GM21619 (cell line): ENCODE results near the gene PSMD9.
"Not testable (repeated sequence)": the region's sequence is repeated elsewhere in the genome, so short reads cannot be mapped to it uniquely, and the experiment has no call there.

Experiments
- ATAC-seq: cut with Tn5 transposase; IDR thresholded peaks from one replicate; pipeline ENCODE4 v1.9.1; 2021; ENCODE audit not compliant: unreplicated experiment

PSMD9 gene

GRCh38 chr12:121872546-121873215 lies 15.9 kb upstream of the PSMD9 start:
- ATAC-seq, result no peak

GRCh38 chr12:121873216-121873569 lies 15.4 kb upstream of the PSMD9 start:
- no peak for ATAC-seq

DNA sequence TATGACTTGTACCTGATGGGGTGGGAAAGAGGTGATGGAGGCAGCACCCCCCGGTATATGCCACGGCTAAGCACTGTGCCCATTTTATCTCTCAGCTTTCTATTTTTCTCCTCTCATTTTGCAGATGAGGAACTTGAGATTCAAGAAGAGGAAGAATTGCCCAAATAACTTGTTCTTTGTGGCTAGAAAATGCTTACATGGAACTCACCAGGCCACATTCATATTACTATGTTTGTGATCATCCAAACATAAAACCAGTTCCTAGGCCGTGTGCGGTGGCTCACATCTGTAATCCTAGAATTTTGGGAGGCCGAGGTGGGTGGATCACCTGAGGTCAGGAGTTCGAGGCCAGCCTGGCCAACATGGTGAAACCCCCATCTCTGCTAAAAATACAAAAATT lies 14.5 kb upstream of the PSMD9 start:
- ATAC-seq, result no peak

DNA sequence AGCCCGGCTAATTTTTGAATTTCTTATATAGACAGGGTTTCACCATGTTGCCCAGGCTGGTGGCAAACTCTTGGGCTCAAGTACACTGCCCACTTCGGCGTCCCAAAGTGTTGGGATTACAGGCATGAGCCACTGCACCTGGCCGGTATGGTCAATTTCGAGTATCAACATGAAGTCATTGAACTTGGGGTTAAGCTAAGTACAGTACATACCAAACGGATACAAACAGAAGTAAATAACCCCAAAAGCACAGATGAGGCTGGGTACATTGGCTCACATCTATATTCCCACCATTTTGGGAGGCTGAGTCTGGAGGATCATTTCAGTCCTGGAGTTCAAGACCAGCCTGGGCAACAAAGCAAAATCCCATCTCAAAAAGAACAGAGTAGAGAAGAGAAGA lies 13.0 kb upstream of the PSMD9 start:
- ATAC-seq, result no peak

- ATAC-seq, result not testable (repeated sequence)
Measured at GRCh38 chr12:121876080-121876447, 12.5 kb upstream of the PSMD9 start.

GRCh38 chr12:121883315-121883660 lies 5.3 kb upstream of the PSMD9 start:
- no peak for ATAC-seq

GRCh38 chr12:121885129-121885528 lies 3.5 kb upstream of the PSMD9 start:
- ATAC-seq, result not testable (repeated sequence)

GRCh38 chr12:121888083-121888477 lies 510 bp upstream of the PSMD9 start:
- no peak for ATAC-seq

GRCh38 chr12:121889274-121889624 lies 659 bp downstream of the PSMD9 start:
- ATAC-seq, result no peak

DNA sequence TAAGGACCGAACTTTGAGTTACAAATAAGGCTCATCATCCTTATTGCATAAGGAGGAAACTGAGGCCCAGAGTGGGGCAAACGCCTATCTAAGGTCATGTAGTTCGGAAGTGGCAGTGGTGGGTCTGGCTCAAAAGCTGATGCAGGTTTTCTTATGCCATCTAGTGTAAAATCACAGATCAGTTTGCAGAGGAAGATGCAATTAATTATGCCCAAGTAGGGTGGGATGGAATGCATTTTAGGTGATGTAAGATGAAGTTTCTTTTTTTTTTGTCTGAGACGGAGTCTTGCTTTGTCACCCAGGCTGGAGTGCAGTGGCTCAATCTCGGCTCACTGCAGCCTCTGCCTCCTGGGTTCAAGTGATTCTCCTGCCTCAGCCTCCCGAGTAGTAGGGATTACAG lies 1.1 kb downstream of the PSMD9 start:
- not testable (repeated sequence) for ATAC-seq

DNA sequence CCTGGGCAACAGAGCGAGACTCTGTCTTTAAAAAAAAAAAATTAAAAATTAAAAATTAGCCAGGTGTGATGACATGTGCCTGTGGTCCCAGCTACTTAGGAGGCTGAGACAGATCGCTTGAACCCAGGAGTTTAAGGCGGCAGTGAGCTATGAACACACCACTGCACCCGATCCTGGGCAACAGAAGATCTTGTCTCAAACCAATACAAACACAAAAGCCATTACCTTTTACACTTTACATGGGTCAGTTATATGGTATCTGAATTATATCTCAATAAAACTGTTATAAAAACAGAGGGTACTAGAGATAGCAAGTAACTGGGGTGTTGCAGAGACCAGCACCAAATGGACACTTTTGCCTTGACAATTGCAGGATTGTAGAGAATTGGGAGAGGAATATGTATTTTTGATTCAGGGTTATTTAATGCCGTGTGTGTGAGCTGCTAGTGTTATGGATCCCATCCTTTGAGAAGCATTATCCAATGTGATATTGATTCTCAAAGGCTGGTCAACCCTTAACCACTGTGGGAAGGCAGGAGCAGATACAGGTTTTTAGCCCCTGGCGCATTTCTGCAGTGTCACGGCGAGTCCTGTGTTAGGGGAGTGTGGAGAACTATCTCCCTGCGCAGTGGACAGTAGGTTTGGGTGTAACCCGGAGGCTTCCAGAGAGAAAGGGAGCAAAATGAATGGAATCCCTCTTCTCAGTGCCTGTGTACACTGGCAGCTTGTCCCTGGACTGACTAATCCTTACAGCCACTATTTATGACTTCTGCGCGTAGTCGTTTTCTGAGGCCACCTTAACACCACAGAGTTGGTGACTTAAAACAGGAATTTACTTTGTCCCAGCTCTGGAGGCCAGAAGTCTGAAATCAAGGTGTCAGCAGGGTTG lies 4.3 kb downstream of the PSMD9 start:
- ATAC-seq, result no peak

- ATAC-seq, result no peak
Measured at GRCh38 chr12:121893961-121894460, 5.4 kb downstream of the PSMD9 start.

DNA sequence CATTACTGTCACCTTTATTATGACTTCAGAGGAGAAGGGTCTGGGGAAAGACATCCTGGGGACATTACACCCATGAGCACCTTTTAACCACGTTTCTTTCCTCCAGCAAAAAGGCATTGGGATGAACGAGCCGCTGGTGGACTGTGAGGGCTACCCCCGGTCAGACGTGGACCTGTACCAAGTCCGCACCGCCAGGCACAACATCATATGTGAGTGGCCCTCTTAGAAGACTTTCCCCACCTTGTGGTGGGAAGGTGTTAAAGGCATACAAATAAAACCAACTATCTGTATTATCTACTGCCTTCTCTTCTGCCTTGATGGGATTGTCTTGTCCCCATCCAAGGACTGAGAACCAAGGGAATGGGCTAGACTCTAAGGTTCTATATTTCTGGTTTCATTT lies 6.0 kb downstream of the PSMD9 start:
- no peak for ATAC-seq

- no peak for ATAC-seq
Measured at GRCh38 chr12:121898287-121898686, 9.7 kb downstream of the PSMD9 start.

DNA sequence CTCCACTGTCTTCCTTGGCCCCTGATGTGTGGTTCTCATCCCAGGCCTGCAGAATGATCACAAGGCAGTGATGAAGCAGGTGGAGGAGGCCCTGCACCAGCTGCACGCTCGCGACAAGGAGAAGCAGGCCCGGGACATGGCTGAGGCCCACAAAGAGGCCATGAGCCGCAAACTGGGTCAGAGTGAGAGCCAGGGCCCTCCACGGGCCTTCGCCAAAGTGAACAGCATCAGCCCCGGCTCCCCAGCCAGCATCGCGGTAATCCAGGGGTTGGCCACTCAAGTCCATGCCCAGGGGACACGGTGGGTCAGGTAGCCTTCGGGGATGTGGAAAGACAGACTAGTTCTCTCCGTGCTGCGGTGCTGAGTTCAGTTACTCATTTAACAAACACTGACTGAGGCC lies 11.0 kb downstream of the PSMD9 start:
- ATAC-seq, result no peak

- ATAC-seq, result no peak
Measured at GRCh38 chr12:121903202-121903601, 14.6 kb downstream of the PSMD9 start.

- no peak for ATAC-seq
Measured at GRCh38 chr12:121905746-121906145, 17.2 kb downstream of the PSMD9 start.

DNA sequence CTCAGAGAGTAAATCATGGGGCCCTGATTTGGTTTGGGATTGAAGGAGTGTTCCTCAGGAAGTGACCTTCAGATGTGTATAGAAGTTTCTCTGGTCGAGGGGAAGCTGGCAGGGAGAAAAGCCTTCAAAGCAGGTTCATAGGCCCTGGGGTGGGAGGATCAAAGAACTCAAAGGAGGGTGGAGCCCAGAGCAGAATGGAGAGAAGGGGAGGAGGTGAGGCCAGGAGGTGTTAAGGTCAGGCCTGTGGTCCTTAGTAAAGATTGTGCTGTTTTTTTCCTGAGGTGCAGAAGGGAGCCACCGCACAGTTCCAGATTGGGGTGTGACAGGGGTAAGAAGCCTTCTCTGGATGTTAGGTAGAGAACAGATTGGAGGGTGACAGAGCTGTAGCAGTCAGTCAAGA lies 20.1 kb downstream of the PSMD9 start:
- no peak for ATAC-seq

GRCh38 chr12:121911824-121912585 lies 23.4 kb downstream of the PSMD9 start:
- no peak for ATAC-seq

- no peak for ATAC-seq
Measured at GRCh38 chr12:121915841-121916321, 27.3 kb downstream of the PSMD9 start.

- no peak for ATAC-seq
Measured at GRCh38 chr12:121916719-121917118, 28.1 kb downstream of the PSMD9 start.
